HG02759 (cell line): Measurements from ENCODE around the gene CPNE4.

Experiments
- ATAC-seq: cut with Tn5 transposase; IDR thresholded peaks from one replicate; pipeline ENCODE4 v1.9.1; 2021; ENCODE audit warnings: mild to moderate bottlenecking, moderate library complexity; ENCODE audit not compliant: unreplicated experiment

The CPNE4 gene

GRCh38 chr3:131747466-131747865, 287.3 kb downstream of the CPNE4 start:
- no peak for ATAC-seq

- no peak for ATAC-seq
Observed at GRCh38 chr3:131744765-131745164, 290.0 kb downstream of the CPNE4 start.

GRCh38 chr3:131743126-131743525, 291.7 kb downstream of the CPNE4 start:
- no peak for ATAC-seq

- ATAC-seq: no peak
Observed at GRCh38 chr3:131739211-131739610, 295.6 kb downstream of the CPNE4 start.

- no peak for ATAC-seq
Observed at GRCh38 chr3:131738095-131738494, 296.7 kb downstream of the CPNE4 start.

- ATAC-seq: no peak
Observed at GRCh38 chr3:131735544-131735943, 299.3 kb downstream of the CPNE4 start.

GRCh38 chr3:131735116-131735515, 299.7 kb downstream of the CPNE4 start:
- ATAC-seq: no peak

- no peak for ATAC-seq
Observed at GRCh38 chr3:131733086-131733841, 301.6 kb downstream of the CPNE4 start.

- ATAC-seq: peak; percentile 45
Observed at GRCh38 chr3:131731709-131732108, 303.1 kb downstream of the CPNE4 start.

- ATAC-seq: no peak
Observed at GRCh38 chr3:131730581-131730980, 304.2 kb downstream of the CPNE4 start.

- ATAC-seq: no peak
Observed at GRCh38 chr3:131729643-131730017, 305.2 kb downstream of the CPNE4 start.

GRCh38 chr3:131728898-131729642, 305.7 kb downstream of the CPNE4 start:
- ATAC-seq: no peak

- no peak for ATAC-seq
Observed at GRCh38 chr3:131725414-131725813, 309.4 kb downstream of the CPNE4 start.

- no peak for ATAC-seq
Observed at GRCh38 chr3:131723343-131723742, 311.5 kb downstream of the CPNE4 start.

- no peak for ATAC-seq
Observed at GRCh38 chr3:131717493-131717892, 317.3 kb downstream of the CPNE4 start.

GRCh38 chr3:131716943-131717342, 317.9 kb downstream of the CPNE4 start:
- no peak for ATAC-seq

- ATAC-seq: no peak
Observed at GRCh38 chr3:131716007-131716406, 318.8 kb downstream of the CPNE4 start.

- ATAC-seq: peak; percentile 89
Observed at GRCh38 chr3:131714585-131715220, 320.1 kb downstream of the CPNE4 start.

GRCh38 chr3:131713416-131714123, 321.2 kb downstream of the CPNE4 start:
- no peak for ATAC-seq

- no peak for ATAC-seq
Observed at GRCh38 chr3:131712662-131713061, 322.2 kb downstream of the CPNE4 start.

GRCh38 chr3:131711114-131711768, 323.6 kb downstream of the CPNE4 start:
- no peak for ATAC-seq
